ENCODE data around the gene ATP9A.
"Not testable (repeated sequence)": the region's sequence is repeated elsewhere in the genome, so short reads cannot be mapped to it uniquely, and the experiment has no call there.

Gene ATP9A

GRCh38 chr20:51797357-51798025 lies 29.3 kb upstream of the ATP9A start:
- DNase-seq (ENCODE audit: low spot score) = no peak
- FAIRE-seq = no peak

- FAIRE-seq (no peak), DNase-seq (ENCODE audit: low spot score) (no peak)
These were observed 28.1 kb upstream of the ATP9A start for GRCh38 chr20:51796340-51796739.

DNA sequence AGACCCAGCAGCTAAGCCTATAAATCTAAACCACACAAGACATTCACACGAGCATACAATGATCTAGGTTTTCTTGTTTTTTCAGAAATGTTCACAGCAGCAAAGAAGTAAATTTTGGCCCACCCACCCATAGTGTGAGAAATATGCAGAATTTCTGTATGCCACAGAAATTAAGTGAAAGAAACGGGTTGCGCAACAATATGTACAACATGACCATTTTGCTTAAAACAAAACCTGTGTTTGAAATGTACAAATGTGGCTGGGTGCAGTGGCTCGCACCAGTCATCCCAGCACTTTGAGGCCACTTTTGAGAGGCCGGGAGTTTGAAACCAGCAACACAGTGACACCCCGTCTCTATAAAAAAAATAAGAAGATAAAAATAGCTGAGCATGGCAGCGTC lies 24.8 kb upstream of the ATP9A start:
- no peak for FAIRE-seq

GRCh38 chr20:51791626-51792025 lies 23.4 kb upstream of the ATP9A start:
- no peak for FAIRE-seq

More for the DNA sequence above, 24.8 kb upstream of the ATP9A start:
- no peak for DNase-seq (ENCODE audit: low spot score)

DNA sequence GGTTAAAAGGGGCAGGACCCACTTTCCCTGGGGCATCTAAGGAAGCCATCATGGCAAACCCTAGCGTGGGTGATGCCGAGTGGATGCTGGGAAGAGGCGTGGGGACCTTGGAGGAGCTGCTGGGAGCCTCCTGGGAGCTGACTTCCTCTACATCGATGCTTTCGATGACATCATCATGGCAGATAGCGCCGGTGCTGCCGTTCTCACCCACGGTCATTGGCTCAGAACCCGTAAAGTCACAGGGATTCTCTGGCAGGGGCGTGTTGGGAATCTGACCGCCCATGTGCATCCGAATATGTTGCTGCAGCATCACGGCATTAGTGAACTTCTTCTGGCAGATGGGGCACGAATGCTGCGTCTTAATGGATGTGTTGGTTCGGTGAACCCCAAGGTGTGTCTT lies 22.1 kb upstream of the ATP9A start:
- DNase-seq (ENCODE audit: low spot score) = no peak
- FAIRE-seq = no peak

More at GRCh38 chr20:51791626-51792025, 23.4 kb upstream of the ATP9A start:
- DNase-seq (ENCODE audit: low spot score) = no peak

DNA sequence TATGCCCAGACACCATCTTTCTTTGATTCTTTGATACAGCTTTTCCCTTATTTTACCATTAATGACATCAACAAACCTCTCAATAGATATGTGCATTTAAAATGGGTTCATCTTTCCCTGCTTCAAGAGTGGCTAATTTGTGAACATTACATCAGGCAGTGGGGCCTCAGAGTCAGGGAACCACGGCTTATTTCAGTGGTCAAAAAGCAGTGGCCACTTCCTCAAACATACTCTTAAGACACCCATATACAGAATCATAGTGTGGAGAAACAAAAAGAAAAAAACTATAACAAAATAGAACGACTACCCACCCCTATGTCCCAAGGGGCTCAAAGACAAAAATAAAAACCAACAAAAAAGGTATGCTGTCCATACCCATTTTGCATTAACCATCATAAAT lies 21.2 kb upstream of the ATP9A start:
- FAIRE-seq (no peak), DNase-seq (ENCODE audit: low spot score) (no peak)

- FAIRE-seq = peak; percentile 13
- DNase-seq (ENCODE audit: low spot score) = no peak
These were observed 20.6 kb upstream of the ATP9A start for GRCh38 chr20:51788822-51789221.

DNA sequence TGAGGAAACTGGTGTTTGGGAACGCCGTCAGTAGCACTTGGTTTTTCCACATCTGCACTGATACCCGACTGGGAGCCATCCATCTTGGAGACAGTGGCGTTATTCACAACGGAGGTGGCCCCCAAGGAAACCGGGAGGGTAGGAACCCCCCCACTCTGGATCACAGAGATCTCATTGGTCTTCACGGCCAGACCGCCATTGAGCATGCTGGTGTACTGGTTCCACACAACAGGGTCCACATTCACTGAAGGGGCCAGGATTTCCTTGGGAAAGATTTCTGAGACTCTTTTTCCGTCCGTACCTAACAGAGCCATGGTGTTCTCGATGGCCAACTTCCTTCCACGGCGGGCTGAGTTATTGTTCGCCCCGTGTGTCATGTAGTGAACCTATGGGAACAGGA lies 16.1 kb upstream of the ATP9A start:
- DNase-seq (ENCODE audit: low spot score) = no peak
- no peak for FAIRE-seq

DNA sequence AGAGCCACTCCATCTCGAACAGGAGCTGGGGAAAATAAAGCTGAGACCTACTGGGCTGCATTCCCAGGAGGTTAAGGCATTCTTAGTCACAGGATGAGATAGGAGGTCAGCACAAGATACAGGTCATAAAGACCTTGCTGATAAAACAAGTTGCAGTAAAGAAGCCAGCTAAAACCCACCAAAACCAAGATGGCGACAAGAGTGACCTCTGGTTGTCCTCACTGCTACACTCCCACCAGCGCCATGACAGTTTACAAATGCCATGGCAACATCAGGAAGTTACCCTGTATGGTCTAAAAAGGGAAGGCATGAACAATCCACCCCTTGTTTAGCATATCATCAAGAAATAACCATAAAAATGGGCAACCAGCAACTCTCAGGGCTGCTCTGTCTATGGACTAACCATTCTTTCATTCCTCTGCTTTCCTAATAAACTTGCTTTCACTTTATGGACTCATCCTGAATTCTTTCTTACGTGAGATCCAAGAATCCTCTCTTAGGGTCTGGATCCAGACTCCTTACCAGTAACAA lies 10.1 kb upstream of the ATP9A start:
- DNase-seq (ENCODE audit: low spot score); FAIRE-seq: not testable (repeated sequence)

DNA sequence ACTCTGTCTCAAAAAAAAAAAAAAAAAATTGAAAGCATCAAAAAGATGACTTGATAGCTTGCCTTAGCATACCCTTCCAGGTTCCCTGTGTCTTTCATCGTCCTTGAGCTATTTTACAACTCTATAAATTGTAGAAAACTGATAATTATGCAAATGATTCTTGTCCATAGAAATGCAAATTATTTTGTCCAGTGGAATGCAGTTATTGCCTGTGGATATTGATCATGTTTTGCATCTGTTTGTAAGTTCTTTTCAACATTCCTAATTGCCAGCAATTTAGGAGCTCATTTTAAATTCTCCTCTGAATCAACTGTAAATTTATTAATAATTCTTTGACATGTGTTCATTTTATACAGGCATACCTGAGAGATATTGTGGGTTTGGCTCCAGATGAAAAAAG lies 7.1 kb upstream of the ATP9A start:
- FAIRE-seq = no peak
- DNase-seq (ENCODE audit: low spot score) = no peak

DNA sequence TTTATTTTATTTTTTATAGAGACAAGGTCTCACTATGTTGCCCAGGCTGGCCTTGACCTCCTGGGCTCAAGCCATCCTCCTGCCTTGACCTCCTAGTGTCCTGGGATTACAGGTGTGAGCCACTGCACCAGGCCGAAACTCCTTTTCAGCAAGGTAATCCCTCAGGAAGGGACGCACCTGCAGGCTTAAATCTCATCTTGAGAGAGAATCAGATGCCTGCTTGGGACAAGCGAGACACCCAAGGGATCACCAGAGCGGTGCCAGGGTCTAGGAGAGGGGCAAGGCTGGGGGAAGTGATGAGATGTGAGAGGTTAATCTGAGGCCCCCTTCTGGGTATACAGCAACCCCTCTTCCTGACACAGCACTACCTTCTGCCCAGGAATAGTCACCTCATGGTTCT lies 4.0 kb upstream of the ATP9A start:
- no peak for FAIRE-seq

GRCh38 chr20:51769976-51770615 lies 1.9 kb upstream of the ATP9A start:
- no peak for DNase-seq (ENCODE audit: low spot score)
- FAIRE-seq = no peak

More for the DNA sequence above, 4.0 kb upstream of the ATP9A start:
- DNase-seq (ENCODE audit: low spot score) = no peak

- peak; percentile 35 for DNase-seq (ENCODE audit: low spot score)
- peak; percentile 67 for FAIRE-seq
These were observed 748 bp upstream of the ATP9A start for GRCh38 chr20:51768759-51769517.

DNA sequence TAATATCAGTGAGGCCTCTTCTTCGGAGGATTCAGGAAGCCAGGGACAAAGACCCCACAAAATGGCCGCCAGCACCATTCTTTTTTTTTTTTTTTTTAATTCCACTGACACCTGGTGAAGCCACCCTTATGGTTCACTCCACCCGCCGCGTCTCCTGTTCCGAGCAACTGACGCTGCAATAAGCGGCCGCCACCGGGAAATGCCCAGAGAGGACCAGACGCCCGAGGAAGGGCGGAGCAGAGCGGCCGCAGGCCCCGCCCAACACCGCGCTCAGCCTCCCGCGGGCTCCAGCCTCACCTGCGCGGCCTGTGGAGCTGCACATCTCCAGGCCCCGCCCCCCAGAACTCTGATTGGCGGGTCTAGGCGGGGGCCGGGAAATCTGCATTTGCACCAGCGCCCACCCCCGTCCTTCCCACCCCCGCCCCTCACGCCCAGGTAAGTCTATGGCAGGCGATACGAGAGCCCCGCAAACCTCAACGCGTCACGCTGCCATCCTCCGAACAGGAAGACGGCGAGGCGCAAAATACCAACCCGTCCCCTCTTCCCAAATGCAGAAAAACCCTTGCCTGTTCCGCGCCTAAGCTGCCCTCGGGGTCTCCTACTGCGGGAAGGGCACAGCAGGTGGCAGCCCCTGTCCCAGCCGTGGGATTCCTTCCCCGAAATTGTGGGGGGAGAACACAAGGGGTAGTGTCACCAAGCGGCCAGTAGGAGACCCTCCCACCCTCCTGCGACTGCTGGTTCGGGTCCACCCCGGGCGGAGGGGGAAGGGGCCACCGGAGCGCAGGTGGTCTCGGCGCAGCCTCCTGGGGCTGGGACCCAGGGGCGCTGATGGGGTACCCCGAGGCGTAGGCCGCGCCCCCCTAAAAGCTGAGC lies 960 bp downstream of the ATP9A start:
- FAIRE-seq (no peak), DNase-seq (ENCODE audit: low spot score) (peak; percentile 94)

- DNase-seq (ENCODE audit: low spot score); FAIRE-seq: not testable (repeated sequence)
These were observed 2.8 kb downstream of the ATP9A start for GRCh38 chr20:51765381-51765780.

- no peak for FAIRE-seq
- no peak for DNase-seq (ENCODE audit: low spot score)
These were observed 4.1 kb downstream of the ATP9A start for GRCh38 chr20:51763965-51764602.

DNA sequence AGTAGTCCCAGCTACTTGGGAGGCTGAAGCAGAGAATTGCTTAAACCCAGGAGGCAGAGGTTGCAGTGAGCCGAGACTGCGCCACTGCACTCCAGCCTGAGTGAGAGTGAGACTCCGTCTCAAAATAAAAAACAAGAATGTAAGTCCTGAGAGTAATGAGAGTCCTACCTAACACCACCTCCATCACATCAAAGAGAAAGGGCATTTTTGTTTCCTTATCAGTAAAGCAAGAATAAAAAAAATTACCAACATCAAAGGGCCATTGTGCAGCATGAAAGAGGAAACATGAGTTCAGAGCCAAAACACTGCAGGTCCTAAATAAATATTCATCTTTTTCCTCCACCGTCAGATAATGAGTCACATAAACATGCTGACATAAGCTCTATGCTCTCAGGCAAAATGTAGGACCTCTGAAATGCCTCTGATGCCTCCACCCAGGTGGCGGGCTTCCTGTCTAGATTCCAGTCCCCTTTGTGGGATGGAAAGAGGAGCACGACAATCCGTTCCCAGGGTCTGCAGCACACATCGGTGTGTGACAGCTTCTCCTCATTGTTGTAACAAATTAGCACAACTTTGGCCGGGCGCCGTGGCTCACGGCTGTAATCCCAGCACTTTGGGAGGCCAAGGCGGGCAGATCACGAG lies 7.2 kb downstream of the ATP9A start:
- FAIRE-seq = no peak
- DNase-seq (ENCODE audit: low spot score) = peak; percentile 84

- no peak for DNase-seq (ENCODE audit: low spot score)
- FAIRE-seq = no peak
These were observed 8.2 kb downstream of the ATP9A start for GRCh38 chr20:51759769-51760510.

DNA sequence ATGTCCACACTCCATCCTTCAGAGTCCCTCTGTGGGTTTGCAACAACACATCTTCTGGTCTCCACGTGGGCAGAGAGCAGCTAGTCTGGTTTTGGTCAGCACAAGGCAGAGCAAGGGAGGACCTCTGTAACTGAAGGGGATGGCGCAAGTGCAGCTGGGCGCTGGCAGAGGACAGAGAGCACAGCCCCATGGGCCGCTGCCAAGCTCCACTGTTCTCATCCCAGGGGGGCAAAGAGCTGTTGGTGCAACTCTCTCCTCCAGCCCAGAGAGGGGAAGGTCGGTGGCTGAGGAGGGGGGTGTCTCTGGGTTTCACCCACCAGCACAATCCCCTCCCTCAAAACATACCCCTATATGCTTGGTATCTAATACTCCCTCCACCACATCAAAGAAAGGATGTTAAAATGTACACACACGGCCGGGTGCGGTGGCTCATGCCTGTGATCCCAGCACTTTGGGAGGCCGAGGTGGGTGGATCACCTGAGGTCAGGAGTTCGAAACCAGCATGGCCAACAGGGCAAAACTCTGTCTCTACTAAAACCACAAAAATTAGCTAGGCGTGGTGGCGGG lies 9.1 kb downstream of the ATP9A start:
- no peak for DNase-seq (ENCODE audit: low spot score)
- FAIRE-seq = no peak
